OCI-LY1 (cell line): ENCODE measurements around the gene NUDT12.

ENCODE experiments used
- CTCF ChIP-seq: fragments of 200-600 bp; sonication (generic), shearing (Covaris generic); IDR thresholded peaks from 2 replicates; pipeline ENCODE4 v1.5.1; 2017; ENCODE audit warnings: mild to moderate bottlenecking, antibody characterized with exemption, low read length, moderate library complexity, mixed read lengths
- EZH2 ChIP-seq: fragments of 200-600 bp; sonication (generic), shearing (Covaris generic); IDR thresholded peaks from 2 replicates; pipeline ENCODE4 v1.8.0; 2017; ENCODE audit warnings: borderline replicate concordance, mixed run types, mild to moderate bottlenecking, antibody characterized with exemption, low read length, moderate library complexity, mixed read lengths

GRCh38 chr5:103512500-103512899 lies 50.1 kb downstream of the NUDT12 start:
- no peak for TF ChIP-seq CTCF
- no peak for TF ChIP-seq EZH2
